NCI-H2107 treated with DMSO at 0.1 percent for 48 hours (cell line): ENCODE data around the gene MATN1.

Experiments
- DNase-seq: peaks from one replicate; lab custom pipeline; 2025; ENCODE audit not compliant: unreplicated experiment; lab: John Stamatoyannopoulos, UW

The MATN1 gene

GRCh38 chr1:30732277-30732996 is 9.1 kb upstream of the MATN1 start:
- no peak for DNase-seq

- DNase-seq, result no peak
Measured at GRCh38 chr1:30731806-30732276, 8.5 kb upstream of the MATN1 start.

GRCh38 chr1:30731109-30731805 is 7.9 kb upstream of the MATN1 start:
- no peak for DNase-seq

DNA sequence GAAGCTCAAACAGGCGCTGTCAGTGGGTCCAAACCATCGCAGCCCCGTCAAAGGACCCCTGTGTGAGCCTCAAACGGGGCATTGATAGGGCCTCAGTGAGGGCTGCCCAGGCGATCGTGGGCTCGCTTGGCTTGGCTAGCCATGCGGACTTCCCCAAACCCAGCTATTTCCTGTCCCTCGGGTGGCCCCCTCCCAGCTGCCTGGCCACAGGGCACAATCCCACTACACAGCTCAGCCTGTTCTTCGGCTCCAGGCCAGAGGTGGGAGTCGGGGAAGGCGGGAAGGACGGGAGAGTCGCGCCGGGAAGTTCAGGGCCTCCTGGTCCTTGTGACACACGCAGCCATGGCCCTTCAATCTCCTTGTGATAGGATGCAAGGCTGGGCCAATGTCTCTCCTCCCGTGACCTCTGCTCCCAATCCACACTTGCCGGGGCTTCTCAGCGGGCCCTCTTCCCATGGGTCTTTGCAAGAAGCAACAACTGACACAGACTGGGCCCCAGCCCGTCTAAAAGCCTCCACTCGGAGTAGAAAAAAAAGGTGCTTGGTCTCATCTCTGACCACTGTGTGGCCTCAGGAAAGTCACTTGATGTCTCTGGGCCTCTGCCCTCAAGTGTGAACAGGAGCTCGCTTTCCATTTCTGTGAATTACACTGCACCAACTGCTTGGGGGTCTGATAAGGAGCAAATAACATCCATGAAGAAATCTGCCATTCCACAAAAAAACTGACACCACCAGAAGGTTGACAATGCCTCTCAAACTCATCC is 7.1 kb upstream of the MATN1 start:
- DNase-seq, result no peak

DNA sequence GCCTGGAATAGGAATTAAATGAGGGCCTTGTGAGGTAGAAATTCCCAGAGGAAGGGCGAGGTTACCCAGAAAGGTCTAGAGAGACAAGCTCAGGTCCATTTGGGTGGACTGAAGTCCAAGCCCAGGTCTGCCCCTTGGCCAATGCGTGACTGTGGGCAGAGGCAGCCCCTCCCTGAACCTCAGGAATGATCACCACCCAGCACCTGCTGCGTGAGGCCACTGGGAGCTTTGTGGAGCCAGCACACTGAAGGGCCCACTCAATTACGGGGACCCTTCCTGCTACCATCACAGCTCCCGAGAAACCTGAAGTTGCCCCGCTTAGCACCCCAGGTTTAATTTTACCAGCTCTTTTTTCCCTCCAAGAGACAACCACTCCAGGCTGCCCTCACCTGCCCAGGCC is 6.5 kb upstream of the MATN1 start:
- DNase-seq, result no peak

DNA sequence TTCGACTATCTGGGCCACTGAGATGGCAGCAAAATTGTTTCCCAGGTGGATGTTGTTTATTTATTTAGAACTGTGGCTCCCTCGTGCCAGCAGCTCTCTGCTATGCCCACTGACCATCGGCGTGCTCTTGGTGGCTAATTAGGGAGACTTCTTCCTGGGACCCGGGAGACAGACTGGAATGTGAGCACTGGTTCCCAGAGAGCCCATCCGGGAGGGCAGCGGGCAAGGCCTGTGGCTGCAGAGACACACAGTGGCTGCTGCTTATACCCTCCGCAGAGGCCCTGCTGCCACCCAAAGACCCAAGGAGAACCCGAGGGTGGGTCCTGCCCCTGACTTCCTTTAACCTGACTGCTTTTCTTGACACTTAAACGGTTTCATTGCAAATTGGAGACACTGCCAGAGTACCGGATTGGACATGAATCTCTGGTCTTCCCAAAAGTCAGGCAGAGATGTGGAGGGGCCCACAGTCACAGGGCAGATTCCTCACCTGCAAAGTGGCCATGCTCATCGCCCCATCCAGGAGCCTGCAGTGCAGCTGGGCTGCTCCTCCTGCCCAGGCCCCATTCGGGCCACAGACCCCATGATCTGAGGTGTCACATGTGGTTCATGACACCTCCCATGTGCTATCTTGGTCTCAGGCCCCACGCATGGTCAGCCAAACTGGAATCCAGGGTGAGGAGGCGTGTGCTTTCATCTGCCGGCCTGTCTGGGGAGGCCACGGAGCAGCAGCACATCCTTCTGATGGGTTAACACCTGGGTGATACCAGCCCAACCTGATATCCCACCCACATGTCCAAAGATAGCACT is 5.7 kb upstream of the MATN1 start:
- DNase-seq, result no peak

DNA sequence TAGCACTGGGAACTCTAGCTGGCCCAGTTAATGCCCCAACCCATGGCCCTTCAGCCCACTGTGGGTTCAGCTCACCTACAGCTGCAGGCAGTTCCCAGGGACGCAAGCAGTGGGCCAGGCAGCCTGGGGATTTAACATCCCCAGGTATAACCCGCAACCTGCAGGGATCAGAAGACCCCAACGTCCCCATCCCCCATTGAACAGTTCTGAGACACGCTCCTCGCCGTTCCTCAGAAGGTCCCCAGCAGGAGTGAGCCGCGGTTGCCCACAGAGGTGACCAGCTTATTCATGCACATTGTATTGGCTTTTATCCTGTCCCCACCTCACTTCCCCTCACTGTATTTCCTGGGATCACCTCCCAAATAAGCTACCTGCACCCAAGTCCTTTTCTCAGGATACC is 5.0 kb upstream of the MATN1 start:
- DNase-seq, result no peak

GRCh38 chr1:30727824-30728223 is 4.4 kb upstream of the MATN1 start:
- no peak for DNase-seq

DNA sequence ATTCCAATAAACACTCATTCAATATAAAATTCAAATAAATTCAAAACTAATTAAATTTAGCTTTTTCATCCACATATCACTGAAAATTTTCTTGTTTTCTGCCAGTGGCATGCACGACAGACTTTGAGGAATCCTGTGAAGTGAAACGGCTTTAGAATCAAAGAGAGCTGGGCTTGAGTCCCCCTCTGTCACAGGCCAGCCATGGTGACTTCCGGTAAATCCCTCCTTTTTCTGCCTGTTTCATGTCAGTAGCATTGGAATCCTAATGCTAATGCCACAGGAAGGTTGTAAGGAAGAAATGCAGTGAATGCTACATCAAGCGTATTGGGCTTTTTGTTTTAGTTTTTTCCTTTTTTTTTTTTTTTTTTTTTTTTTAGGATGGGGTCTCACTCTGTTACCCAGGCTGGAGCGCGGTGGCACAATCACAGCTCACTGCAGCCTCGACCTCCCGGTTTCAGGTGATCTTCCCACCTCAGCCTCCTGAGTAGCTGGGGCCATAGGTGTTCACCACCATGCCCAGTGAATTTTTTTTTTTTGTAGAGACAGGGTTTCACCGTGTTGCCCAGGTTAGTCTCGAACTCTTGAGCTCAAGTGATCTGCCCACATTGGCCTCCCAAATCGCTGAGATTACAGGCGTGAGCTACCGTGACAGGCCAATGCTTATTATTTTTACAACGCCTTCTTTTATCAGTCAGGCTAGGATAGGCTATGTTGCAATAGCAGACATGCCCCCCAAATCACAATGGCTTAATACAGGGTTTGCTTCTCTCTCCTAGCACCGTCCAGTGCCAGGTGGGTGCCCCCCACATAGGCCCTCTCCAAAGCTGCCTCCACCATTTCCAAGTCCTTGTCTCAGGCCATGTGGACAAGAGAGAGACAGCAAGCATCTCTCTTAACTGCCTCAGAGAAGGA is 3.6 kb upstream of the MATN1 start:
- no peak for DNase-seq

GRCh38 chr1:30726236-30726635 is 2.9 kb upstream of the MATN1 start:
- no peak for DNase-seq

- no peak for DNase-seq
Measured at GRCh38 chr1:30725450-30726095, 2.2 kb upstream of the MATN1 start.

DNA sequence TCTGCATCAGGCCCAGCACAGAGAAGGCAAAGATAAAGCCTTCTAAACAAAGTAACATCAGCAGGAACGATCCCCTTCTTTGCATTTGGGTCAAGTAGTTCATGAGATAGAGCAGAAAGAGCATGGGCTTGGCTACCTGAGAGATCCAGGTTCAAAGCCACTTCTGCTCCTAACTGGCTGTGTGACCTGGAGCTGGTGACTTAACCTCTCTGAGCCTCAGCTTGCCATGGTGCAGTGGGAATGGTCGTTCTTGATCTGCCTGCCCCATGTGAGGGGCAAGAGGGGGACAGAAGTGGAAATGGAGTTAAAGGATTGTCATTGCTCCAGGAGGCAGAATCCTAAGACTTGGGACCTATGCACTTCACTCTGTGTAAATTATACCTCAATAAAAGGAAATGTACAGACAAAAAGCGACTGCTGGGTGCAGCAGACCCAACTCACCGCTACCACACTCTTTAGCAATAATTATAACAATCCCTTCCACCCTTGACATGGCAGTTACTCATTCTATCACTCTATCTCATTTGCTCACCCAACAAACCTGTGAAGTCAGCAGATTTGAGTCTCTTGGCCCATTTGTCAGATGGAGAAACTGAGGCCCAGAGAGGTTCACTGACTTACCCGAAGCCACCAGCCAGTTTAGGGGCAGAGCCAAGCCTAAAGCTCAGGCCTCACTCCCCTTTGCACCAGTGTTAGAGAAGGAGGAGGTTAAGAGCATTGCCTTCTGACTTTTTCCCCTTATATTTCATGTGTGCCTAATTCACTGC is 1.5 kb upstream of the MATN1 start:
- no peak for DNase-seq

- no peak for DNase-seq
Measured at GRCh38 chr1:30724175-30724574, 790 bp upstream of the MATN1 start.

DNA sequence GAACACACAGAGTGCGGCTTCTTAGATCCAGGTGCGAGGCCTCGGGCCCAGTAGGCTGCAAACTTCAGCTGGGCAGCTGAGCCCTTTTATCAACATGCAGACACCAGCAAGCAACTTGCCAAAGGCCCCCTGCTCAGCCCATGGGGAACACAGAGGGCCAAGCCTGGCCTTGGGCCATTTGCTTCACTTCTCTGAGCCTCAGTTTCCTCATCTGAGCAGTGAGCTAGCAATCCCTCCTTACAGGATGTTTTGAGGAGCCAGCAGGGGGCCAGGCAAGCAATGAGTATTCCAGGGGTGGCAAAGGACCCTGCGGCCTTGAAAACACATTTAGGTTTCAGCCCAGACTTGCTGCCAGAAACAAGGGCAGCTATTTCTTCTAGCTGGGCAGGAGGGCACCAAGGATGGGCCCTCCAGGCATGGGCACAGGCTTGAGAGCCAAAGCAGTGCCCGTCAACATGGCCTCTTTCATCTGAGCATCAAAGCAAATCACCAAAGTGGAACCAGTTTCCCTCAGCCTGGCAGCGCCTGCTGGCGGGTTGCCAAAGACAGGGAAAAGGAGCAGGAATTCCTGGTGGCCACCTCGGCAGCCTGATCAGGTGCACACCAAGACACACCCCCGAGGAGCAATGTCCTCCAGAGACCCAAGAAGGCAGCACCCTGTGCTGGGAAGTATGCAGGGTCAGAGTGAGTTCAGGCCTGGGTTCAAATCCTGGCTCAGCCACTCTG is 1.4 kb downstream of the MATN1 start:
- DNase-seq, result no peak

DNA sequence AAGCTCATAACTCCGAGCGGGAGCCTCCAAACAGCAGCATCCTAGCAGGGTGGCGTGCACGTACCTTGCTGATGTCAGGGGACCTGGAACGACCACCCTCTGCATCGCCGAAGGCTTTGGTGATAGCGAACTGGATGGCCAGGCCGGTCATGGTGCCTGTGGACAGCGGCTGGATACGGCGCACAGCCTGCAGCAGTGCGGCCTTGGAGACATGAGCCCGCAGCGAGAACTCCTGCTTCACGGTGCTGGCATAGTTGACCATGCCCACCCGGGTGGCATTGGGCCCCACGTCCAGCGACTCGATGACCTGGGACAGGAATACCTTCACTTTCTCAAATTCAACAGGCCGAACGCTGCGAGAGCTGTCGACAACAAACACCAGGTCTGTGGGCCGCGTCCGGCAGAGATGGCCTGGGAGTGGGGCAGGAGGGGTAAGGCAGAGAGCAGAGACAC is 2.0 kb downstream of the MATN1 start:
- no peak for DNase-seq

- no peak for DNase-seq
Measured at GRCh38 chr1:30720271-30721223, 2.8 kb downstream of the MATN1 start.
